Neutrophil (primary cell): ENCODE results near the gene IQGAP2.
A peak's percentile ranks its signal among the peaks of the same experiment; 100 is the strongest.

Experiments used
- H3K27ac ChIP-seq: fragments of 200-600 bp; sonication (generic); 2 replicates; pipeline ENCODE4 v1.5.1; 2016; ENCODE audit warnings: mild to moderate bottlenecking, moderate library complexity
- H3K27me3 ChIP-seq: fragments of 200-600 bp; sonication (generic); 2 replicates; pipeline ENCODE4 v1.6.0; 2016; ENCODE audit warnings: mild to moderate bottlenecking
- H3K36me3 ChIP-seq: fragments of 200-600 bp; sonication (generic); 2 replicates; pipeline ENCODE4 v1.5.1; 2017
- H3K4me1 ChIP-seq, 2 experiments: fragments of 200-600 bp in 1 of 2; sonication (generic) in 1 of 2; 1 replicate in 1 of 2; 2 replicates in 1 of 2; pipeline versions ENCODE4 v1.5.1 to v1.6.1; 2013 to 2016; ENCODE audit warnings: low read depth in 1 of 2, low read length in 1 of 2, mild to moderate bottlenecking in 1 of 2, moderate library complexity in 1 of 2; ENCODE audit not compliant: control insufficient read depth in 1 of 2, insufficient read depth in 1 of 2
- H3K4me3 ChIP-seq, 2 experiments: fragments of 200-600 bp in 1 of 2; sonication (generic) in 1 of 2; 1 replicate in 1 of 2; 2 replicates in 1 of 2; pipeline ENCODE4 v1.5.1; 2013 to 2016; ENCODE audit warnings: low read depth in 1 of 2, low read length in 1 of 2, mild to moderate bottlenecking in 1 of 2, moderate library complexity in 1 of 2
- H3K9me3 ChIP-seq: fragments of 200-600 bp; sonication (generic); 2 replicates; pipeline ENCODE4 v1.5.1; 2016
- CTCF ChIP-seq: fragments of 200-600 bp; sonication (generic); IDR thresholded peaks from 2 replicates; pipeline ENCODE4 v1.5.1; 2016; ENCODE audit warnings: antibody characterized with exemption

IQGAP2 gene

GRCh38 chr5:76391014-76391413, 12.1 kb upstream of the IQGAP2 start:
- TF ChIP-seq CTCF: no peak
- no peaks in the 10 kb centered on the region for H3K9me3 ChIP-seq
- no peaks in the 10 kb centered on the region for H3K36me3 ChIP-seq
- no peak overlapping the region for H3K4me3 ChIP-seq
- H3K4me1 ChIP-seq: peaks cover 6 to 14% of the 10 kb centered on the region in 2 experiments
- H3K27me3 ChIP-seq: no peaks in the 10 kb centered on the region
- H3K27ac ChIP-seq: peak overlapping the region; percentile 3

- Histone ChIP-seq H3K4me3 (no peak overlapping the region), H3K36me3 (no peaks in the 10 kb centered on the region), H3K27ac (no peak overlapping the region), H3K9me3 (no peaks in the 10 kb centered on the region), H3K4me1 (peaks cover 6 to 14% of the 10 kb centered on the region in 2 experiments), H3K27me3 (no peaks in the 10 kb centered on the region)
- no peak for TF ChIP-seq CTCF
These were observed 9.9 kb upstream of the IQGAP2 start for GRCh38 chr5:76393035-76393680.

GRCh38 chr5:76397200-76397599, 5.9 kb upstream of the IQGAP2 start:
- Histone ChIP-seq H3K4me1 (peaks cover 17 to 18% of the 10 kb centered on the region in 2 experiments), H3K36me3 (no peaks in the 10 kb centered on the region), H3K9me3 (no peaks in the 10 kb centered on the region), H3K4me3 (no peak overlapping the region), H3K27ac (no peak overlapping the region), H3K27me3 (no peaks in the 10 kb centered on the region)
- no peak for TF ChIP-seq CTCF

- peaks cover 23 to 27% of the 10 kb centered on the region in 2 experiments for H3K4me1 ChIP-seq
- H3K36me3 ChIP-seq: no peaks in the 10 kb centered on the region
- H3K27me3 ChIP-seq: no peaks in the 10 kb centered on the region
- TF ChIP-seq CTCF: no peak
- H3K27ac ChIP-seq: no peak overlapping the region
- no peak overlapping the region for H3K4me3 ChIP-seq
- H3K9me3 ChIP-seq: no peaks in the 10 kb centered on the region
These were observed 3.8 kb upstream of the IQGAP2 start for GRCh38 chr5:76399268-76399667.

- Histone ChIP-seq H3K36me3 (no peaks in the 10 kb centered on the region), H3K9me3 (no peaks in the 10 kb centered on the region), H3K4me1 (peaks cover 35 to 39% of the 10 kb centered on the region in 2 experiments), H3K27ac (peak overlapping the region; percentile 93), H3K27me3 (no peaks in the 10 kb centered on the region), H3K4me3 (no peak overlapping the region)
- TF ChIP-seq CTCF: no peak
These were observed 2.6 kb upstream of the IQGAP2 start for GRCh38 chr5:76400466-76400865.
